GM12874 (cell line): ENCODE results near the gene TLN1.

Experiments
- CTCF ChIP-seq: IDR thresholded peaks from 2 replicates; pipeline ENCODE4 v1.5.1; 2011; ENCODE audit warnings: low read depth, mild to moderate bottlenecking, control low read depth, low read length, moderate library complexity; ENCODE audit not compliant: insufficient read depth

The TLN1 gene

GRCh38 chr9:35666045-35666444 is 66.0 kb downstream of the TLN1 start:
- no peak for TF ChIP-seq CTCF

GRCh38 chr9:35665471-35665818 is 66.5 kb downstream of the TLN1 start:
- no peak for TF ChIP-seq CTCF

GRCh38 chr9:35664531-35665470 is 67.2 kb downstream of the TLN1 start, which contains the start of gene ARHGEF39:
Gene ARHGEF39, minus strand, starts transcription at chr9:35665195. Its CDS starts 26 bp downstream, at chr9:35665169.
- peak; percentile 53 for TF ChIP-seq CTCF

GRCh38 chr9:35662437-35662836 is 69.6 kb downstream of the TLN1 start:
- no peak for TF ChIP-seq CTCF

- no peak for TF ChIP-seq CTCF
These were observed 70.1 kb downstream of the TLN1 start for GRCh38 chr9:35661756-35662350.

GRCh38 chr9:35660966-35661415 is 71.0 kb downstream of the TLN1 start:
- TF ChIP-seq CTCF, result no peak

GRCh38 chr9:35659340-35659739 is 72.7 kb downstream of the TLN1 start:
- TF ChIP-seq CTCF, result no peak
